Epithelial cell of esophagus (primary cell): ENCODE measurements around the gene PHF10.

ENCODE experiments used
- DNase-seq: peaks from one replicate; pipeline ENCODE4 v3.0.0; 2010; ENCODE audit warnings: low read depth
- H3K4me3 ChIP-seq: 2 replicates; pipeline ENCODE4 v1.5.1; 2011; ENCODE audit warnings: mild to moderate bottlenecking, low read length, control low read depth
- CTCF ChIP-seq: IDR thresholded peaks from 2 replicates; pipeline ENCODE4 v1.5.1; 2011; ENCODE audit warnings: low read depth, mild to moderate bottlenecking, low read length, control low read depth, inconsistent platforms; ENCODE audit not compliant: insufficient read depth; ENCODE audit errors: missing control alignments

PHF10 gene

GRCh38 chr6:169661391-169661756 lies 62.9 kb downstream of the PHF10 start:
- DNase-seq, result no peak
- no peak for TF ChIP-seq CTCF
- no peak overlapping the region for H3K4me3 ChIP-seq

GRCh38 chr6:169660751-169661390 lies 63.4 kb downstream of the PHF10 start:
- no peak for DNase-seq
- no peak overlapping the region for H3K4me3 ChIP-seq
- no peak for TF ChIP-seq CTCF

- no peak for TF ChIP-seq CTCF
- no peak overlapping the region for H3K4me3 ChIP-seq
- no peak for DNase-seq
Observed at GRCh38 chr6:169659820-169660610, 64.3 kb downstream of the PHF10 start.

- DNase-seq, result no peak
- no peak overlapping the region for H3K4me3 ChIP-seq
Observed at GRCh38 chr6:169657284-169657610, 67.1 kb downstream of the PHF10 start.

GRCh38 chr6:169656546-169657283 lies 67.6 kb downstream of the PHF10 start:
- no peak for DNase-seq
- no peak overlapping the region for H3K4me3 ChIP-seq
- TF ChIP-seq CTCF, result no peak

More at GRCh38 chr6:169657284-169657610, 67.1 kb downstream of the PHF10 start:
- no peak for TF ChIP-seq CTCF

GRCh38 chr6:169654598-169655391 lies 69.5 kb downstream of the PHF10 start:
- peak overlapping the region; percentile 62 for H3K4me3 ChIP-seq
- TF ChIP-seq CTCF, result peak; percentile 33
- DNase-seq, result peak; percentile 80
